Neuron (in vitro differentiated cells): Measurements from ENCODE around the gene BOLA2B.
"Not testable (repeated sequence)": the region's sequence is repeated elsewhere in the genome, so short reads cannot be mapped to it uniquely, and the experiment has no call there.

Experiments
- H2AFZ ChIP-seq: one replicate; pipeline ENCODE4 v1.6.1; 2013; ENCODE audit warnings: low read depth, mild to moderate bottlenecking, inconsistent platforms, low read length, moderate library complexity
- H3K27me3 ChIP-seq: one replicate; pipeline ENCODE4 v1.6.1; 2013; ENCODE audit warnings: low read length; ENCODE audit not compliant: insufficient read depth
- H3K36me3 ChIP-seq: one replicate; pipeline ENCODE4 v1.6.1; 2013; ENCODE audit warnings: low read length; ENCODE audit not compliant: insufficient read depth
- H3K4me1 ChIP-seq: one replicate; pipeline ENCODE4 v1.6.1; 2013; ENCODE audit warnings: low read length; ENCODE audit not compliant: insufficient read depth
- H3K4me3 ChIP-seq: 2 replicates; pipeline ENCODE4 v1.5.1; 2013; ENCODE audit warnings: mild to moderate bottlenecking, low read length, moderate library complexity
- H3K9me3 ChIP-seq: one replicate; pipeline ENCODE4 v1.6.1; 2013; ENCODE audit warnings: low read length

Gene BOLA2B

GRCh38 chr16:30176876-30177275 lies 16.6 kb downstream of the BOLA2B start:
- H3K36me3 ChIP-seq, H3K27me3 ChIP-seq, H3K9me3 ChIP-seq, H3K4me3 ChIP-seq, H3K4me1 ChIP-seq, H2AFZ ChIP-seq: not testable (repeated sequence)

- H3K4me3 ChIP-seq: no peak overlapping the region
- H3K4me1 ChIP-seq: no peaks in the 10 kb centered on the region
- no peaks in the 10 kb centered on the region for H3K27me3 ChIP-seq
Observed at GRCh38 chr16:30173054-30173453, 20.4 kb downstream of the BOLA2B start.

GRCh38 chr16:30170145-30170544 lies 23.3 kb downstream of the BOLA2B start:
- not testable (repeated sequence) for H3K4me1 ChIP-seq, H3K36me3 ChIP-seq, H3K9me3 ChIP-seq, H3K4me3 ChIP-seq, H2AFZ ChIP-seq, H3K27me3 ChIP-seq

More at GRCh38 chr16:30173054-30173453, 20.4 kb downstream of the BOLA2B start:
- no peaks in the 10 kb centered on the region for H3K36me3 ChIP-seq
- H2AFZ ChIP-seq: no peak overlapping the region
- H3K9me3 ChIP-seq: no peaks in the 10 kb centered on the region

GRCh38 chr16:30169416-30169815 lies 24.1 kb downstream of the BOLA2B start:
- H3K4me3 ChIP-seq, H3K27me3 ChIP-seq, H3K4me1 ChIP-seq, H3K36me3 ChIP-seq, H3K9me3 ChIP-seq, H2AFZ ChIP-seq: not testable (repeated sequence)

GRCh38 chr16:30168746-30169145 lies 24.7 kb downstream of the BOLA2B start:
- not testable (repeated sequence) for H3K4me1 ChIP-seq, H3K9me3 ChIP-seq, H2AFZ ChIP-seq, H3K4me3 ChIP-seq, H3K36me3 ChIP-seq, H3K27me3 ChIP-seq

DNA sequence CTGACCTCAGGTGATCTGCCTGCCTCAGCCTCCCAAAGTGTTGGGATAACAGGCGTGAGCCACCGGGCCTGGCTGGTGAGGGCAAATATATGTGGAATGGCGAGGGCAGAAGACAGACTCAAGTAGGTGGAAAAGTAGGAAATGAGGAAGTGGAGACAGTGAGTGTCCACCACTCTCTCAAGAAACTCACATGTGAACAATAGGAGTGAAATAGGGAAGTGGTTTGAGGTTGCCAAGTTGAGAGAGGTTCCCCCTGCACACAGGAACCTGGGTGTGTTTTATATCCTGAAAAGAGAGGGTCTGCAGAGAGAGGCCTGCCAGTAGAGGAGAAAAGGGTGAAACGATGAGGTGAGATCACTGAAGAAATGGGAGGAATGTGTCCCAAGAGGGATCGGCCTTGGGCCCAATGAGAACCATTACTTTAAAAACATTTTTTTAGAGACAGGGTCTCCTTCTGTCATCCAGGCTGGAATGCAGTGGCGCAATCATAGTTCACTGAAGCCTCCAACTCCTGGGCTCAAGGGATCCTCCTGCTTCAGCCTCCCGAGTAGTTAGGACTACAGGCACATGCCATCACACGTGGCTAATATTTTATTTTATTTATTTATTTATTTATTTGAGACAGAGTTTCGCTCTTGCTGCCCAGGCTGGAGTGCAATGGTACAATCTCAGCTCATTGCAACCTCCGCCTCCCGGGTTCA lies 27.1 kb downstream of the BOLA2B start:
- H3K36me3 ChIP-seq: no peaks in the 10 kb centered on the region
- no peak overlapping the region for H3K4me3 ChIP-seq
- no peak overlapping the region for H2AFZ ChIP-seq

DNA sequence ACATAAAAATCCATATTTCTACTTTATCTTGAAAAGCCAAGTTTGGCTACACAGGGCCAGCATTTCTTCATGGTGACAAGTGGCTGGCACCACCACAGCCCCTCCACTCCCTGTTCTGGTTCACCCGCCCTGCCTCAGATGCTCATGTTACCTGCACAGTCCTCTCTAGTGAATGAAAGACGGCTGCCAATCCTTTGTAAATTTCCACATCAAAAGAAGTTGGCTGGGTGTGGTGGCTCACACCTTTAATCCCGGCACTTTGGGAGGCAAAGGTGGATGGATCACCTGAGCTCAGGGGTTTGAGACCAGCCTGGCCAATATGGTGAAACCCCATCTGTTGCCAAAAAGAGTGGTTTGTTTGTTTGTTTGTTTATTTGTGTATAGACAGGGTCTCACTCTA lies 29.9 kb downstream of the BOLA2B start:
- Histone ChIP-seq H3K36me3 (no peaks in the 10 kb centered on the region), H3K4me3 (no peak overlapping the region), H2AFZ (no peak overlapping the region), H3K9me3 (no peaks in the 10 kb centered on the region), H3K27me3 (peaks cover 4% of the 10 kb centered on the region), H3K4me1 (no peaks in the 10 kb centered on the region)

More for the DNA sequence above, 27.1 kb downstream of the BOLA2B start:
- no peaks in the 10 kb centered on the region for H3K4me1 ChIP-seq
- H3K27me3 ChIP-seq: peaks cover 4% of the 10 kb centered on the region
- H3K9me3 ChIP-seq: no peaks in the 10 kb centered on the region

GRCh38 chr16:30157214-30157613 lies 36.3 kb downstream of the BOLA2B start:
- no peak overlapping the region for H2AFZ ChIP-seq
- peaks cover 3% of the 10 kb centered on the region for H3K27me3 ChIP-seq
- H3K9me3 ChIP-seq: no peaks in the 10 kb centered on the region
- no peak overlapping the region for H3K4me3 ChIP-seq
- no peaks in the 10 kb centered on the region for H3K36me3 ChIP-seq
- H3K4me1 ChIP-seq: no peaks in the 10 kb centered on the region

- H3K36me3 ChIP-seq: no peaks in the 10 kb centered on the region
- H3K27me3 ChIP-seq: no peaks in the 10 kb centered on the region
- H2AFZ ChIP-seq: no peak overlapping the region
- no peaks in the 10 kb centered on the region for H3K9me3 ChIP-seq
- H3K4me3 ChIP-seq: no peak overlapping the region
- H3K4me1 ChIP-seq: no peaks in the 10 kb centered on the region
Observed at GRCh38 chr16:30155188-30155587, 38.3 kb downstream of the BOLA2B start.

- H3K27me3 ChIP-seq: no peaks in the 10 kb centered on the region
- no peaks in the 10 kb centered on the region for H3K9me3 ChIP-seq
- no peaks in the 10 kb centered on the region for H3K4me1 ChIP-seq
- H2AFZ ChIP-seq: no peak overlapping the region
- H3K4me3 ChIP-seq: no peak overlapping the region
- H3K36me3 ChIP-seq: no peaks in the 10 kb centered on the region
Observed at GRCh38 chr16:30152517-30152916, 40.9 kb downstream of the BOLA2B start.

DNA sequence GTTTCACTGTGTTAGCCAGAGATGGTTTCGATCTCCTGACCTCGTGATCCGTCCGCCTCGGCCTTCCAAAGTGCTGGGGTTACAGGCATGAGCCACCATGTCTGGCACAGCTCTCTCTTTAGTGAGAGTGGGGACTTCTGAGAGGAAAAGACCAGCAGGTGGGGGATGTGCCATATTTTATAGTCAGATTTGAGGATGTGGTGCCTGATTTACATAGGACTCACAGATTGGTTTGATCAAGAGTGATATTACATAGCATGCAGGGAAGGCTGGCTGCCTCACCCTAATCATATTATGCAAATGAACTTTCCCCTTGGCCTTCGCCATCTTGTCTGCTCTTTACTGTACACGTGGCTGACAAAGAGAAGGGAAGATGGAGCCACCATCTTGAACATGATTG lies 42.4 kb downstream of the BOLA2B start:
- H3K36me3 ChIP-seq: no peaks in the 10 kb centered on the region
- H3K4me1 ChIP-seq: no peaks in the 10 kb centered on the region
- no peak overlapping the region for H3K4me3 ChIP-seq
- H3K9me3 ChIP-seq: no peaks in the 10 kb centered on the region
- H3K27me3 ChIP-seq: no peaks in the 10 kb centered on the region
- no peak overlapping the region for H2AFZ ChIP-seq

DNA sequence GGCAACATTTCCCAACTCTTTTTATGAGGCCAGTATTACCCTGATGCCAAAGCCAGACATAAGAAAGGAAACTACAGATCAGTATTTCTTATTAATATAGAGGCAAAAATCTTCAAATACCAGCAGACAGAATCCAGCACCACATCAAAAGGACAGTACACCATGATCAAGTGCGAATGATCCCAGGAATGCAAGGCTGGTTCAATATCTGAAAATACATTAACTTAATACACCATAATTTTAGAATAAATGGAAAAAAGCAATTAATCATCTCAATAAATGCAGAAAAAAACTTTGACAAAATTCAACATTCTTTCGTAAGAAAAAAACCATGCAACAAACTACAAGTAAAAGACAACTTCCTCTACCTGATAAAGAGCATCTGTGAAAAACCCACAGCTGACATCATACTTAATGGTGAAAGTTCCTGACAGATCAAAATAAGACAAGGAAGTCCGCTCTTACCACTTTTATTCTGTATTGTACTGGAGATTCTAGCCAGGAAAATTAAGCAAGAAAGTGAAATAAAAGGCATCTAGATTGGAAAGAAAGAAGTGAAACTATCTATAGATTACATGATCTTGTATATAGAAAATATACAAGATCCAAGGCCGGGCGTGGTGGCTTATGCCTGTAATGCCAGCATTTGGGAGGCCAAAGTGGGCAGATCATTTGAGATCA lies 44.1 kb downstream of the BOLA2B start:
- H3K4me1 ChIP-seq: no peaks in the 10 kb centered on the region
- no peaks in the 10 kb centered on the region for H3K36me3 ChIP-seq
- no peaks in the 10 kb centered on the region for H3K27me3 ChIP-seq

GRCh38 chr16:30147843-30148510 lies 45.5 kb downstream of the BOLA2B start:
- Histone ChIP-seq H2AFZ (no peak overlapping the region), H3K4me3 (no peak overlapping the region), H3K27me3 (no peaks in the 10 kb centered on the region), H3K36me3 (no peaks in the 10 kb centered on the region), H3K4me1 (no peaks in the 10 kb centered on the region), H3K9me3 (no peaks in the 10 kb centered on the region)

More for the DNA sequence above, 44.1 kb downstream of the BOLA2B start:
- H3K4me3 ChIP-seq: no peak overlapping the region
- H2AFZ ChIP-seq: no peak overlapping the region
- no peaks in the 10 kb centered on the region for H3K9me3 ChIP-seq
